ENCODE data around the gene GPC6.
"Not testable (repeated sequence)": the region's sequence is repeated elsewhere in the genome, so short reads cannot be mapped to it uniquely, and the experiment has no call there.

GPC6 gene

DNA sequence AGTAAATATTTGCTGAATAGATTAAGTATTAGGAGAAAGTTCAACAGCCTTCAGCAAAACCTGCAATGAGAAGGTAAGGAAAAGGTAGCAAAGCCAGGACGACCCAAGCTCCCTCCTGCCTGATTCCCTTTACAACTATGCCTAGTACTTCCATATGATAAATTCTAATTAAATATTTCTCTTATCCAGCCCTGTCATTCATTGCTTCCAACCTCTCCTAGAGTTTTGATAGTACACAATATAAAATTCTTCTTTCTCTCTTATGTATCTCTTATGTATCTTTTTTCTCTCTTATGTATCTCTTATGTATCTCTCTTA is 1065.7 kb downstream of the GPC6 start:
- in situ Hi-C loops (cut with HindIII; ENCODE audit: low sequenced_read_pairs): no loop called here
- DNase-seq (ENCODE audit: low read depth): no peak
- TF ChIP-seq, protein P1, sequence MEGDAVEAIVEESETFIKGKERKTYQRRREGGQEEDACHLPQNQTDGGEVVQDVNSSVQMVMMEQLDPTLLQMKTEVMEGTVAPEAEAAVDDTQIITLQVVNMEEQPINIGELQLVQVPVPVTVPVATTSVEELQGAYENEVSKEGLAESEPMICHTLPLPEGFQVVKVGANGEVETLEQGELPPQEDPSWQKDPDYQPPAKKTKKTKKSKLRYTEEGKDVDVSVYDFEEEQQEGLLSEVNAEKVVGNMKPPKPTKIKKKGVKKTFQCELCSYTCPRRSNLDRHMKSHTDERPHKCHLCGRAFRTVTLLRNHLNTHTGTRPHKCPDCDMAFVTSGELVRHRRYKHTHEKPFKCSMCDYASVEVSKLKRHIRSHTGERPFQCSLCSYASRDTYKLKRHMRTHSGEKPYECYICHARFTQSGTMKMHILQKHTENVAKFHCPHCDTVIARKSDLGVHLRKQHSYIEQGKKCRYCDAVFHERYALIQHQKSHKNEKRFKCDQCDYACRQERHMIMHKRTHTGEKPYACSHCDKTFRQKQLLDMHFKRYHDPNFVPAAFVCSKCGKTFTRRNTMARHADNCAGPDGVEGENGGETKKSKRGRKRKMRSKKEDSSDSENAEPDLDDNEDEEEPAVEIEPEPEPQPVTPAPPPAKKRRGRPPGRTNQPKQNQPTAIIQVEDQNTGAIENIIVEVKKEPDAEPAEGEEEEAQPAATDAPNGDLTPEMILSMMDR (IDR thresholded peaks at IDR 0.05; ENCODE audit: low read depth, low read length, missing control alignments): no peak
- no peak overlapping the region for H3K4me3 ChIP-seq (ENCODE audit: low read depth, low read length)

DNA sequence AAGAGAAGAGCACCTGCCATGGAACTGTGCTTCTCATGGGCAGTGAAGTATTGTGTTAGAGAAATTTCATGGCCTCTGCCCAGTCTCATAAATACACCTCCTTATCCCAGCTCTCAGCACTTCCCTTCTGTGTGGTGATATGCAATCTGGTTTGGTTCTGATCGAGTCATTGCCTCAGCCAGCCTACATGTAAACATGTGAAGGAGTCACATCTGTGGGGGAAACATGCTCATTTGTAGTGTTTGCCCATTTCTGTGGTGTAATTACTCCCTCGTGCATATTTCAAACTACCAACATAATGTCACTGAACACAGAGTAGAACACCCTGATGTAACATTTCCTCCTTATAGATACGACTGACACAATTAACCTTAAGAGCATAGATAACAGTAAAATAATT is 1069.9 kb downstream of the GPC6 start:
- no peak overlapping the region for H3K4me3 ChIP-seq (ENCODE audit: low read depth, low read length)
- TF ChIP-seq, protein P1 (IDR thresholded peaks at IDR 0.05; ENCODE audit: low read depth, low read length, missing control alignments): no peak
- in situ Hi-C loops (cut with HindIII; ENCODE audit: low sequenced_read_pairs): no loop called here
- DNase-seq (ENCODE audit: low read depth): no peak

DNA sequence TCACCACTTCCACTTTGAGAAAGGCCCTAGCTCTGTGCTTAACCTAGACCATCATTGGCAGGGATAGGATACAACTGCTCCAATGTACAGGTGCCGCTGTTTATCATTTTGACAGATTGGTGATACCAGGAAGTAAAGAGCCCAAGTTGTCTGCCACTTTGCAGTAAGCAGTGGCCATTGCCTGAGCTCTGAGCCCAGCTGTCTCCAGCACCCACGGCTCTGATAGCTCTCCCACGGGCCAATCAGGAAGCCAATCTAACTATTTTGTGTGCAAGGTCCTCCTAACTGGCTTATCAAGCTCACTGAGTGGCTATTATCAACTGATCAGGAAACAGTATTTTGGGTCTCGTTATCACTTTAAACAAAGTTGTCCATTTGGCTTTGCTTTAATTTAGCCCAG is 1071.7 kb downstream of the GPC6 start:
- no peak overlapping the region for H3K4me3 ChIP-seq (ENCODE audit: low read depth, low read length)
- TF ChIP-seq, protein P1 (IDR thresholded peaks at IDR 0.05; ENCODE audit: low read depth, low read length, missing control alignments): no peak
- no peak for DNase-seq (ENCODE audit: low read depth)
- in situ Hi-C loops (cut with HindIII; ENCODE audit: low sequenced_read_pairs): no loop called here

DNA sequence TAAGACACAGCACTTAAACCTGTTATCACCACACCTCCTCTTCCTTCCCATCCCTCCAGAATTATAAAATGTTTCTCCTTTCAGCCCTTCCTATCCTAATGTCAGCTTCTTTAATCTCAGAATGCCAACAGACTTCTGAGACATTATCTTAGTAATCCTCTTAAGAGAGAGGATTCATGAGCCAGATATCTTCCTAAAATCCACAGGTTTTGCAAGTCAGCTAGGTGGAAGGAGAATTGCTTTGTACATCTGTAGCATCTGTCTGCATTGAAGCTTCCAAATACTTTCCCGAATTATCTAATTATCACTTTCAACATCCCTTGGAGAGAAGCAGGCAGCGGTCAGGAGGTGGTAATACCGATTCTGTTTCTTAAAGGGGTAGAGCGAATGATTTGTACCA is 1073.8 kb downstream of the GPC6 start:
- H3K4me3 ChIP-seq (ENCODE audit: low read depth, low read length): no peak overlapping the region
- DNase-seq (ENCODE audit: low read depth): no peak
- TF ChIP-seq, protein P1 (IDR thresholded peaks at IDR 0.05; ENCODE audit: low read depth, low read length, missing control alignments): no peak
- in situ Hi-C loops (cut with HindIII; ENCODE audit: low sequenced_read_pairs): no loop called here

DNA sequence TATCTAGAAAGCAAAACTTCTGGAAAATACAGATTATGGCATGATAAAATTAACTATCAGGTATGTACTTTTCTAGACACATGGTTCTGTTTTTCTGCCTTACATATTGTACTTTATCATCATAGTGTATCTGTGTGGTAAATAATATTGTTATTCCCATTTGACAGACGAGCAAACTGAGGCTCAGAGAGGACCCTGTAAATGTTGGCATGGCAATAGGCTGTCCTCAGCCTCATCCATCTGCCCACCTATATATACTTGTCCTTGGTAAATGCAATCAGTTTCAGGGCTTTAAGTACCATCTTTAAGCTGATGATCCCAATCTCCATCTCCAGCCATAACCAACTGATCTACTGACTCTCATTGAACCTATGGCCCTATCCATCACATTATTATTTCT is 1074.9 kb downstream of the GPC6 start:
- in situ Hi-C loops (cut with HindIII; ENCODE audit: low sequenced_read_pairs): no loop called here
- H3K4me3 ChIP-seq (ENCODE audit: low read depth, low read length): no peak overlapping the region
- no peak for DNase-seq (ENCODE audit: low read depth)
- TF ChIP-seq, protein P1 (IDR thresholded peaks at IDR 0.05; ENCODE audit: low read depth, low read length, missing control alignments): no peak

DNA sequence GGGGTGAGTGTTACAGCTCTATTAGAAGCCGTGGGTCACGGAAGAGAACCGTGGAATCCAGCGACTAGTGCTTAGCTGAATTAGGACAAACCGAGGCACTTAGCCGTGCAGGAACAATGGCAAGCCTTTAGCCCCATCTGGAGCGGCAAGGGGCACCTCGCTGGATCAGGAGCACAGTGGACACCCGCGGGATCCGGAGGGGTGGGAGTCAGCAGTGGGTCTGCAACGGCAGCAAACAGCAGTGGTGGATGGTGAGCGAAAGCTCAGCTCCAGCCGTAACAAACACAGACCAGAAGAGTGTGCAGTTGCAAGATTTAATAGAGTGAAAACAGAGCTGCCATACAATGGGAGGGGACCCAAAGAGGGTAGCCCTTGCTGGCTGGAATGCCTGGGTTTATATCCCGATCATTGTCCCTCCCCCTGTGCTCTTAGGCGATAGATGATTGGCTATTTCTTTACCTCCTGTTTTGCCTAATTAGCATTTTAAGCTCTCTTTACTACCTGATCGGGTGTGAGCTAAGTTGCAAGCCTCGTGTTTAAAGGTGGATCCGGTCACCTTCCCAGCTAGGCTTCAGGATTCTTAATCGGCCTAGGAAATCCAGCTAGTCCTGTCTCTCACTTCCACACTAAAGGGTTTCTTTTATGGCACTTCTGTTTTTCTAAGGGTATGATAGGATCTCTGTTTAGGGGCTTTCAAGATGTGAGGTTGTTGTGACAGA is 1076.4 kb downstream of the GPC6 start:
- in situ Hi-C loops (cut with HindIII; ENCODE audit: low sequenced_read_pairs); DNase-seq (ENCODE audit: low read depth); H3K4me3 ChIP-seq (ENCODE audit: low read depth, low read length): not testable (repeated sequence)

DNA sequence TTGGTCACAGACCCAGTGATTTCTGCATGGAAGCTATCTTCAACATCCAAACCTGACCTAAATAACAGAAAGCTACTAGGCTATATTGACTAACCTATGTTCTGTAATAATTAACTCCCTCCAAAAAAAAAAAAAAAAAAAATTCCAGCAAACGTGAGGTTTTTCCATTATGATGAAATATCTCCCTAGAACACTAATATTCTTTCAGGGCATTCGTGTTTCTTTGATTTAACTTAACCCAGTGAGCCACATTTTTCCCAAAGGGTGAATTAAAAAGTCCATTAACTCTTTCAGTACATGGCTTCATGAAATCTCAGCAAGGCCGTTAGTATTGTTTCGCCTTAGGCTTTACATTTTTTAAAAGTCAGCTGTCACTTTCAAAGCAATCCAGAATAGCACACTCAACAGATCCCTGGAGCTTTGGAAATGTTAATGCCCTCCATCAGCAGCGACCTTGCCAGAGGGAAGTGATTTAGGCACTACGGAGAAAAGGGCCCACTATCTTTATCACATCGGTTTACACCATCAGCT is 1077.1 kb downstream of the GPC6 start:
- TF ChIP-seq, protein P1 (IDR thresholded peaks at IDR 0.05; ENCODE audit: low read depth, low read length, missing control alignments): no peak
- in situ Hi-C loops (cut with HindIII; ENCODE audit: low sequenced_read_pairs): no loop called here
- no peak for DNase-seq (ENCODE audit: low read depth)
- H3K4me3 ChIP-seq (ENCODE audit: low read depth, low read length): no peak overlapping the region
